Tibial nerve (tissue), 4 donors: Measurements from ENCODE around the gene RNASE7.

Experiments
- EP300 ChIP-seq, 2 donors: sonication (generic); formaldehyde crosslinking; IDR thresholded peaks; one replicate each; pipeline ENCODE4 v1.6.1; 2017; ENCODE audit warnings: antibody characterized with exemption in 2 of 2, mild to moderate bottlenecking in 1 of 2
- POLR2A ChIP-seq, 2 donors: fragments of 450-650 bp; IDR thresholded peaks; one replicate each; pipeline ENCODE4 v1.6.1; 2017; ENCODE audit warnings: antibody characterized with exemption in 2 of 2, mild to moderate bottlenecking in 2 of 2, moderate library complexity in 2 of 2
- TF ChIP-seq, protein P1 (sequence below), 5 experiments: fragments of 200-600 bp in 3 of 5; fragments of 450-650 bp in 2 of 5; sonication (generic) in 3 of 5; IDR thresholded peaks; one replicate each; pipeline ENCODE4 v1.5.1; 2016 to 2019; ENCODE audit warnings: antibody characterized with exemption in 5 of 5, mild to moderate bottlenecking in 3 of 5, moderate library complexity in 2 of 5

DNA sequence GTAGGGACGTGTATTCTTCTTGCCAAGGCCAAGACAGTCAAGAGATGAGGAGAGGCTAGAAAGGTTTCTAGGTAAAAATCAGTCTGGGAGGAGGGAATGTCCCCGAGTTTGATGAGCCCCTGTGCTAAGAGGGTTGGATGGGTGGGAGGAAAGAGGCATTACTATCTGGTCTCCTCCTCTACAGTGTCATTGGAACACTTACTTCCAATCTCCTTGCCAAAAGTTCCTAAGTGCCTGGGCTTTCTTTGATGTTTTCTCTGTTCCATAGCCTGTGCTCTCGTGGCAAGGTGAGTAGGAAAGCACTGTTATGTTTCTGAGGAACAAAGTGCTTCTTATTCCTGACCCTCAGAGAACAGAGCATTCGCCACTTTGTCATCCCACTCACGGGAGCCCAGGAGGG lies 7.5 kb upstream of the RNASE7 start, which contains the start of gene RNASE13:
- TF ChIP-seq, protein P1, sequence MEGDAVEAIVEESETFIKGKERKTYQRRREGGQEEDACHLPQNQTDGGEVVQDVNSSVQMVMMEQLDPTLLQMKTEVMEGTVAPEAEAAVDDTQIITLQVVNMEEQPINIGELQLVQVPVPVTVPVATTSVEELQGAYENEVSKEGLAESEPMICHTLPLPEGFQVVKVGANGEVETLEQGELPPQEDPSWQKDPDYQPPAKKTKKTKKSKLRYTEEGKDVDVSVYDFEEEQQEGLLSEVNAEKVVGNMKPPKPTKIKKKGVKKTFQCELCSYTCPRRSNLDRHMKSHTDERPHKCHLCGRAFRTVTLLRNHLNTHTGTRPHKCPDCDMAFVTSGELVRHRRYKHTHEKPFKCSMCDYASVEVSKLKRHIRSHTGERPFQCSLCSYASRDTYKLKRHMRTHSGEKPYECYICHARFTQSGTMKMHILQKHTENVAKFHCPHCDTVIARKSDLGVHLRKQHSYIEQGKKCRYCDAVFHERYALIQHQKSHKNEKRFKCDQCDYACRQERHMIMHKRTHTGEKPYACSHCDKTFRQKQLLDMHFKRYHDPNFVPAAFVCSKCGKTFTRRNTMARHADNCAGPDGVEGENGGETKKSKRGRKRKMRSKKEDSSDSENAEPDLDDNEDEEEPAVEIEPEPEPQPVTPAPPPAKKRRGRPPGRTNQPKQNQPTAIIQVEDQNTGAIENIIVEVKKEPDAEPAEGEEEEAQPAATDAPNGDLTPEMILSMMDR (IDR thresholded peaks at IDR 0.05) = no peak
- TF ChIP-seq POLR2A (IDR thresholded peaks at IDR 0.05) = no peak
- no peak for TF ChIP-seq EP300 (IDR thresholded peaks at IDR 0.05)
